Esophagus muscularis mucosa (tissue), 4 donors: Measurements from ENCODE around the gene GABARAPL2. TPM values are rescaled to one million over a fixed set of nuclear protein-coding genes. Genes with fewer than 3 reads are reported as not detected.

ENCODE experiments used
- DNase-seq: peaks from one replicate; pipeline ENCODE4 v3.0.0-alpha.2; 2017; ENCODE audit errors: extremely low spot score
- H3K27ac ChIP-seq, 4 donors: fragments of 200-600 bp; sonication (generic); replicated peaks in 1 of 4; 1 replicate in 3 of 4; 2 replicates in 1 of 4; pipeline ENCODE4 v1.5.1; 2016 to 2019; ENCODE audit warnings: mild to moderate bottlenecking in 1 of 4
- H3K27me3 ChIP-seq, 4 donors: fragments of 200-600 bp; sonication (generic); one replicate each; pipeline versions ENCODE4 v1.5.1 to v1.6.0; 2016 to 2019
- H3K36me3 ChIP-seq, 4 donors: fragments of 200-600 bp; sonication (generic); one replicate each; pipeline ENCODE4 v1.5.1; 2016 to 2019
- H3K4me1 ChIP-seq, 4 donors: fragments of 200-600 bp; sonication (generic); one replicate each; pipeline ENCODE4 v1.5.1; 2016 to 2019
- H3K4me3 ChIP-seq, 4 donors: fragments of 200-600 bp; sonication (generic); 1 replicate in 2 of 4; 2 replicates in 2 of 4; pipeline ENCODE4 v1.5.1; 2016 to 2019; ENCODE audit warnings: mild to moderate bottlenecking in 4 of 4, moderate library complexity in 1 of 4
- H3K9me3 ChIP-seq, 4 donors: fragments of 200-600 bp; sonication (generic); 1 replicate in 3 of 4; 2 replicates in 1 of 4; pipeline ENCODE4 v1.5.1; 2016 to 2019
- CTCF ChIP-seq, 3 experiments: fragments of 200-600 bp in 2 of 3; fragments of 450-650 bp in 1 of 3; sonication (generic) in 2 of 3; IDR thresholded peaks; one replicate each; pipeline ENCODE4 v1.5.1; 2017 to 2019; ENCODE audit warnings: antibody characterized with exemption in 3 of 3, mild to moderate bottlenecking in 2 of 3, moderate library complexity in 1 of 3
- EP300 ChIP-seq: sonication (generic); formaldehyde crosslinking; IDR thresholded peaks from one replicate; pipeline ENCODE4 v1.6.1; 2017; ENCODE audit warnings: antibody characterized with exemption
- POLR2A ChIP-seq: fragments of 450-650 bp; IDR thresholded peaks from one replicate; pipeline ENCODE4 v1.6.1; 2017; ENCODE audit warnings: antibody characterized with exemption, moderate library complexity, mild to moderate bottlenecking, low read depth
- POLR2AphosphoS5 ChIP-seq, 2 donors: sonication (generic); formaldehyde crosslinking; IDR thresholded peaks; one replicate each; pipeline ENCODE4 v1.6.1; 2017; ENCODE audit warnings: antibody characterized with exemption in 2 of 2
- WGBS: methylation state at CpG from one replicate; pipeline ENCODE4 v1.1.5; 2018; 5-methylcytosine and 5-hydroxymethylcytosine counted together
- intact Hi-C: fragments of 100-400 bp; cut with DNase I; formaldehyde crosslinking; loops from one replicate; pipeline ENCODE4 v1.15.1; 2023
- total RNA-seq, 4 donors: library from RNA; depleted of rRNA; stranded (reverse); fragments of >200 nt; gene quantifications; one replicate each; pipeline versions ENCODE4 v1.1.0 to v1.2.1, GENCODE V29; 2016

The GABARAPL2 gene
- total RNA-seq, 4 donors from 2014 or later: 84.5 to 114 (median 101) TPM

DNA sequence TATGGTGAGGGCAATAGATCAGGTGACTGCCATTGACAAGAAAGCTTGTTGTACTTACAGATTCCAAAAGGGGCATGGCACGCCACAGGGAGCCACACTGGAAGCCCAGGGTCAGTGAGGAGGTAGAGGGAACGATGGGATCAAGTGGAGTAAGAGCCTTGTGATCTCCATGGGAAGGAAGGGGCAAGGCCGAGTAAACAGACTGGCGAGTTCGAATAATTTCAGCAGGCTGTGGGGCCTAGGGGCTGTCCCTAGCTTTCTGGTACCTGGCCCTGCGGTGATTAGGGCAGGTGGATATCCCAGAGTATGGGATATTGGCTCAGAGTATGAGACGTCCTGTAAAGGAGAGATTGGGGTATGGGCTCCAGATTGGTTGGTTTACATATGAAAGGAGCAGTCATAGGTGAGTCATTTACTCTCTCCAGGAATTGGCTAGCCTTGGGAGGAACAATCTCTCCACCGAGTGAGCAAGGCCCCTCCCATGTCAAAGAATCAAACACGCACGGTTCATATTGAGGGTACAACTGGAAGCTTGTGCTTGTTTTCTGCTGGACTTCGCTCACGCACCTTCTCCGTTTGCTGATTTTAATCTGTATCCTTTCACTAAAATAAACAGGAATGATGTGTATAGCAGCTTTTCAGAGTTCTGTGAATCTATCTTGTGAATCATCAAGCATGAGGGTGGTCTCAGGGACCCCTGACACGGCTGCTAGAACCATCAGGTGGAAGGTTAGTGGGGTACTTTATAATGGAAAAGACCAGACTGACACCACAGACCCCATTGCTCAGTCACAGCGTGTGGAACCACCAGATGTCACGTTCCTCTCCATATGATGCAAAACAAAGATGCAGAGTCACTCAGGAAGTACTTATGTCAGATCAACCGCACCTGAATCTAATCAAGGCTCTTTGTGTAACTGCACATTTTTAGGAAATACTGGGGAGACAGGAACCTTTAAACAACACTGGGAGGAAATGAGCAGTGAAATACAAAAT is 27.9 kb downstream of the GABARAPL2 start:
- intact Hi-C loops: loop anchor here (10.0 kb wide), 1 partner anchor 119 kb away; no protein-coding TSS in a partner anchor
- Histone ChIP-seq H3K4me1 (peaks cover 20 to 32% (median 31%) of the 10 kb centered on the region in 4 donors), H3K4me3 (no peak overlapping the region), H3K27ac (peak overlapping the region in 1 of 4 donors; percentile 4), H3K36me3 (peaks cover 11 to 24% (median 17%) of the 10 kb centered on the region in 4 donors), H3K27me3 (no peaks in the 10 kb centered on the region), H3K9me3 (peaks cover 0 to 5% (median 0%) of the 10 kb centered on the region in 4 donors)
- WGBS: 70% methylated on average over 17 of the region's 17 CpGs
- DNase-seq: no peak
- TF ChIP-seq POLR2AphosphoS5 (IDR thresholded peaks at IDR 0.05) (no peak), EP300 (no peak), CTCF (IDR thresholded peaks at IDR 0.05) (no peak), POLR2A (no peak)

DNA sequence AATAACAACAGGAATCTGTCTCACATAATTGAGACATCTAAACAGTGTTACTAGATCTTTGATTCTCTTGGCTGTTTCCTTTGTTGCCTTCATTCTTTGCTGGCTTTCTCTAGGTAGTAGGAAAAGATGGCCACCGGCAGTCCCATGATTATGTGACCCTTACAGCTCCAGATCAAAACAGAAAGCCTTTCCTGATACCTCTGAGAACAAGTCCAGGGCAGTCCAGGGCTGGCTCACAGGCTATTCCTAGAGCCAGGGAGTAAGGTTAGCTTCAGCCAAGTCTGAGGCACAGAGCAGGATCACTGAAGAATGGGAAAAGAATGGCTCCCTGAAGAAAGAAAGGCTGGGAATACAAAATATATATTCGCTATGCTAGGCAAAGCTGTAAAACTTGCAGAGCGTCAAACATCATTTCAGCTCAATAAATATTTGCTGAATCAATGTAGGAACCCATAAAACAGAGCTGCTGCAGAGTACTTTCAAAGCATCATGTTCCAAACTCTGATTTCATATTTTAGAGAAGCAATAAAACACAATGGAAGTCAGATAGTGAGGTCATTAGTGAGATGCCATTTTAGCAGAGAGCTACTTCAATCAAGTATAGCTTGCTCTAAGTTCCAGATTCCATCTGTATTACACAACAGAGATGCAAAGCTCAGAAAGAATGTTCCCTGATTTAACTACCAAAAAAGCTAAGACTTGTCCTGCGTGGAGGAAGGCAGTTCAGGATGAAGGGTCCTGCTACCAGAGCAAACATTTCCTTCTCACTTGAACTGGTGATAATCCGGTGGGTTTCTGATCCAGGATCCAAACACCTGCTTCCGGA is 33.5 kb downstream of the GABARAPL2 start:
- peaks cover 0 to 5% (median 0%) of the 10 kb centered on the region in 4 donors for H3K9me3 ChIP-seq
- H3K27me3 ChIP-seq: no peaks in the 10 kb centered on the region
- H3K36me3 ChIP-seq: peaks cover 46 to 72% (median 66%) of the 10 kb centered on the region in 4 donors
- no peak overlapping the region for H3K4me3 ChIP-seq
- TF ChIP-seq CTCF (IDR thresholded peaks at IDR 0.05) (no peak), POLR2AphosphoS5 (IDR thresholded peaks at IDR 0.05) (no peak), EP300 (no peak), POLR2A (no peak)
- 92% methylated on average over 5 of the region's 6 CpGs for WGBS
- no peak overlapping the region for H3K27ac ChIP-seq
- H3K4me1 ChIP-seq: no peaks in the 10 kb centered on the region
- intact Hi-C loops: loop anchor here (10.0 kb wide), 1 partner anchor 125 kb away; no protein-coding TSS in a partner anchor
- DNase-seq: no peak

GRCh38 chr16:75603241-75603640 is 37.1 kb downstream of the GABARAPL2 start:
- TF ChIP-seq POLR2A (no peak), CTCF (IDR thresholded peaks at IDR 0.05) (no peak), EP300 (no peak), POLR2AphosphoS5 (IDR thresholded peaks at IDR 0.05) (no peak)
- H3K9me3 ChIP-seq: no peaks in the 10 kb centered on the region
- DNase-seq: no peak
- H3K4me3 ChIP-seq: no peak overlapping the region
- H3K27ac ChIP-seq: no peak overlapping the region
- no peaks in the 10 kb centered on the region for H3K4me1 ChIP-seq
- H3K36me3 ChIP-seq: peaks cover 62 to 90% (median 85%) of the 10 kb centered on the region in 4 donors
- intact Hi-C loops: no loop called here
- WGBS: 94% methylated on average over 4 of the region's 4 CpGs
- H3K27me3 ChIP-seq: no peaks in the 10 kb centered on the region

DNA sequence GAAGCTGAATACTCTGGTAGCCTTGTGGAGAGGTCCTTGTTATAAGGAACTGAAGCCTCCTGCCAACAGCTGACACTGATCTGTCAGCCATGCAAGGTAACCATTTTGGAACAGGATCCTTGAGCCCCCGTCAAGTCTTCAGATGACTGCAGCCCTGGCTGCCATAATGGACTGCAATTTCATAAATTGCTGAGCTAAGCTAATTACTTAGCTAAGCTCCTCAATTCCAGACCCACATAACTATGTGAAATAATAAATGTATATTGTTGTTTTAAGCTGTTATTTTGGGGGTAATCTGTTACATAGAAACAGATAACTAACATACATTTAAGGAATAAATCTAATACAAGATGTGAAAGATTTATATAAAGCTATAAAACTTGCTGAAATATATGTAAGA is 40.3 kb downstream of the GABARAPL2 start:
- 100% methylated on average over 1 of the region's 1 CpG for WGBS
- TF ChIP-seq CTCF (IDR thresholded peaks at IDR 0.05): no peak
- TF ChIP-seq POLR2A: no peak
- no peak for TF ChIP-seq EP300
- TF ChIP-seq POLR2AphosphoS5 (IDR thresholded peaks at IDR 0.05): no peak
- H3K27ac ChIP-seq: no peak overlapping the region
- no peaks in the 10 kb centered on the region for H3K4me1 ChIP-seq
- no peaks in the 10 kb centered on the region for H3K9me3 ChIP-seq
- DNase-seq: no peak
- intact Hi-C loops: no loop called here
- peaks cover 54 to 92% (median 83%) of the 10 kb centered on the region in 4 donors for H3K36me3 ChIP-seq
- no peaks in the 10 kb centered on the region for H3K27me3 ChIP-seq
- H3K4me3 ChIP-seq: no peak overlapping the region
